Measurements from ENCODE around the gene SETD3. TPM values are rescaled to one million over a fixed set of nuclear protein-coding genes. Genes with fewer than 3 reads are reported as not detected.
A peak's percentile ranks its signal among the peaks of the same experiment; 100 is the strongest.

Gene SETD3
- total RNA-seq, 2 donors from 2014 or later = 84.2 to 114 TPM

DNA sequence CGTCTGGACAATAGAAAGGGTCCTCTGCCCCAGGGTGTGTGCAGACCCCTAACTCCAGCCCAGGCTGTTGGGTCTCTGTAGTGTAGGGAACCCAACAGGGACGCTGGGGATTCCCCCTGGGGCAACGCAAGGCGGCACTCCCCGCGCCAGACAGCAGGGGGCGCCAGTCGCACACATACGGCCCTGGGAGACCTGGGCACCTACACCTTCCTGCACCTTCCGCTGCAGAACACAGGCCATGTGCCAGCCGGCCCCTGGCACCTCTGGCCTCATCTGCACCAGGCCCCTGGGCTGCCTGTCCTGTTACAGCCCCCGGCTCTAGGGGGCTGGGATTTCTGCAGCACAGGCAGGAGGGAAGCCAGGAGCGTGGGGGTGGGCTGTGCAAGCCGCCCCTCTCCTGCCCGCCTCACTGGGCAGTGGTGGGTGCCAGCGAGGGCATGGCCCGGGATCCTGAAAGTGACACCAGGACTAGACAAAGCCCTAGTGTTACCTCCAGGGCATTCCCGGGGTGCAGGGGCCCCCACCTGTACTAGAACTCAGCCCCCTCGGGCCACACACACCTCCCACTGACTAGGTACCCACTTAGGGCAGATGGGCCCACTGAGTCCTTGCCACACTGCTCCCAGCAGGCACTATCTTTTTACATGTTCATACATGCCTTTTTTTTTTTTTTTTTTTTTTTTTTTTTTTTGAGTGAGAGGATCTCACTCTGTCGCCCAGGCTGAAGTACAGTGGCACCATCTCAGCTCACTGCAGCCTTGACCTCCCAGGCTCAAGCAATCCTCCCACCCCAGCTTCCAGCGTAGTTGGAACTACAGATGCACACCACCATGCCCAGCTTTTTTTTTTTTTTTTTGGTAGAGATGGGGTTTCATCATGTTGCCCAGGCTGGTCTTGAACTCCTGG is 38.0 kb upstream of the SETD3 start:
- Histone ChIP-seq H3K4me3 (no peak overlapping the region), H3K9me3 (no peaks in the 10 kb centered on the region), H3K27ac (no peak overlapping the region), H3K36me3 (peaks cover 11% of the 10 kb centered on the region), H3K27me3 (no peaks in the 10 kb centered on the region), H3K4me1 (peaks cover 0 to 29% of the 10 kb centered on the region in 2 donors)
- TF ChIP-seq, protein P1, sequence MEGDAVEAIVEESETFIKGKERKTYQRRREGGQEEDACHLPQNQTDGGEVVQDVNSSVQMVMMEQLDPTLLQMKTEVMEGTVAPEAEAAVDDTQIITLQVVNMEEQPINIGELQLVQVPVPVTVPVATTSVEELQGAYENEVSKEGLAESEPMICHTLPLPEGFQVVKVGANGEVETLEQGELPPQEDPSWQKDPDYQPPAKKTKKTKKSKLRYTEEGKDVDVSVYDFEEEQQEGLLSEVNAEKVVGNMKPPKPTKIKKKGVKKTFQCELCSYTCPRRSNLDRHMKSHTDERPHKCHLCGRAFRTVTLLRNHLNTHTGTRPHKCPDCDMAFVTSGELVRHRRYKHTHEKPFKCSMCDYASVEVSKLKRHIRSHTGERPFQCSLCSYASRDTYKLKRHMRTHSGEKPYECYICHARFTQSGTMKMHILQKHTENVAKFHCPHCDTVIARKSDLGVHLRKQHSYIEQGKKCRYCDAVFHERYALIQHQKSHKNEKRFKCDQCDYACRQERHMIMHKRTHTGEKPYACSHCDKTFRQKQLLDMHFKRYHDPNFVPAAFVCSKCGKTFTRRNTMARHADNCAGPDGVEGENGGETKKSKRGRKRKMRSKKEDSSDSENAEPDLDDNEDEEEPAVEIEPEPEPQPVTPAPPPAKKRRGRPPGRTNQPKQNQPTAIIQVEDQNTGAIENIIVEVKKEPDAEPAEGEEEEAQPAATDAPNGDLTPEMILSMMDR (IDR thresholded peaks at IDR 0.05) = peak; percentile 99
- DNase-seq (ENCODE audit: low spot score) = peak; percentile 72

DNA sequence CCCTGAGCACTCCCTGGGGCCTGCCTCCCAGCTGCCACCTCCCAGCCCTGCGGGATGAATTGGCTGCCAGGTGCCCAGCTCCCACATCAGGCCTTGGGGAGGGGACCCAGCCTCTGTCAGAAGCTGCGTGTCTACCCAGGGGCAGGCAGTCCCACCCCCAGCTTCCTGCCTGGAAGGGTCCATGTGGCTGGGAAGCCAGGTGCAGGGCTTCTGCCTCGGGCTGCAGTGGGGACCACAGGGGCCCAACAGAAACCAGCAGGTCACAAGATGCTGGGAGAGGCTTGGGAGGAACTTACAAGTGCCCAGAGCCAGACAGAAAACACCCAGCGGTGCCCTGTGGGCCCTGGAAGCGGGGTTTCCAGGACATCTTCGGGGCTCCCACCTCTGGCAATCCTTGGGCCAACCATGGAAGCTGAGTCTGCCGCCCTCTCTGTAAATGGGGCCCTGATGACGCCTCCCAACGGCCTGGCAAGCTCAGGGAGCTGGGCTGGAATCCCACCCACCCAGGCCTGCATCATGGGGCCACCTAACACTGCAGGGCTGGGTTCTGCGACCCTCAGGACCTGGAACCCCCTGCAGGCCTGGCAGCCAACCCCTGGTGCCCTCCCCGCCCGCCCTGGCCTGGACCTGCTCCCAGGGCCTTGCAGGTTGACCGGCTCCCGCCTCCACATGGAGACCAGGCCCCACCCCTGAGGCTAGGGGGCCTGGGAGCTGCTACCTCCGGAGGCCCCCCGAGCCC is 37.2 kb upstream of the SETD3 start:
- DNase-seq (ENCODE audit: low spot score) = no peak
- Histone ChIP-seq H3K9me3 (no peaks in the 10 kb centered on the region), H3K27me3 (no peaks in the 10 kb centered on the region), H3K4me3 (no peak overlapping the region), H3K36me3 (peaks cover 11% of the 10 kb centered on the region), H3K4me1 (peaks cover 0 to 20% of the 10 kb centered on the region in 2 donors), H3K27ac (no peak overlapping the region)
- TF ChIP-seq, protein P1 (IDR thresholded peaks at IDR 0.05) = no peak

DNA sequence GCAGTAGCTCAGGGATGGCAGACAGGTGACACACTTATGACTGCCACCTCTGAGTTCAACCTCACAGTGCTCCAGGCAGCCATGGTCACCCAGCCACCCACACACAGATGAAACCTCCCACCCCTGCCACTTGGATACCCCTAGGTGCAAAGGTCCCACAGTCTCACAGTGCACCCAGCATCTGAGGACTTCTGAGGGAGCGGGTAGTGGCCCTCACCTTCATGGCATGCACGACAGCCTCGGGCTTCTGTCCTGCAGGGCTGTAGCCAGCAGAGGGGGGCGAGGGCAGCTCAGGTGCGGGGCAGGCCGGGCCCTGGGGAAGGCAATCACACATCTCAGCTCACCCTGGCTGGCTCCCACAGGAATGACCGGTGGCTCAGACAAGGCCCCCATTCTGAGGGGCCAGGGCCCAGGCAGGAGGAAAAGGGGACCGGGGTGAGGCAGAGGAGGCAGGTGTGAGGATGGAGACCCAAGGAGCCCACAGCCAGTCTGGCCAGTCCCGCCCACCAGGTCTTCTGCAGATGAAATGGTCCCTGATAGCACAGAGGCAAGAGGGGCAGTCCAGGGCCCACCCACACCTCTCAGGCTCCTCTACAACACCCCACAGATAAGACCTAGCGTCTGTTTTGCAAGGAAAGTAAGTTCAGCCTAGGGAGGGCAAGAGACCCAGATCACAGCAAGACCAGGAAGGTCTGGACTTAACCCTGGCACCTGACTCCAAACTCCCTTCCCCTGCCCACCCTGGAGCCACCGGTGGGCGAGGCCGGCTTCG is 36.4 kb upstream of the SETD3 start:
- no peak for DNase-seq (ENCODE audit: low spot score)
- Histone ChIP-seq H3K27me3 (no peaks in the 10 kb centered on the region), H3K4me1 (peaks cover 0 to 13% of the 10 kb centered on the region in 2 donors), H3K9me3 (no peaks in the 10 kb centered on the region), H3K27ac (no peak overlapping the region), H3K36me3 (peaks cover 13% of the 10 kb centered on the region), H3K4me3 (no peak overlapping the region)
- TF ChIP-seq, protein P1 (IDR thresholded peaks at IDR 0.05) = no peak

DNA sequence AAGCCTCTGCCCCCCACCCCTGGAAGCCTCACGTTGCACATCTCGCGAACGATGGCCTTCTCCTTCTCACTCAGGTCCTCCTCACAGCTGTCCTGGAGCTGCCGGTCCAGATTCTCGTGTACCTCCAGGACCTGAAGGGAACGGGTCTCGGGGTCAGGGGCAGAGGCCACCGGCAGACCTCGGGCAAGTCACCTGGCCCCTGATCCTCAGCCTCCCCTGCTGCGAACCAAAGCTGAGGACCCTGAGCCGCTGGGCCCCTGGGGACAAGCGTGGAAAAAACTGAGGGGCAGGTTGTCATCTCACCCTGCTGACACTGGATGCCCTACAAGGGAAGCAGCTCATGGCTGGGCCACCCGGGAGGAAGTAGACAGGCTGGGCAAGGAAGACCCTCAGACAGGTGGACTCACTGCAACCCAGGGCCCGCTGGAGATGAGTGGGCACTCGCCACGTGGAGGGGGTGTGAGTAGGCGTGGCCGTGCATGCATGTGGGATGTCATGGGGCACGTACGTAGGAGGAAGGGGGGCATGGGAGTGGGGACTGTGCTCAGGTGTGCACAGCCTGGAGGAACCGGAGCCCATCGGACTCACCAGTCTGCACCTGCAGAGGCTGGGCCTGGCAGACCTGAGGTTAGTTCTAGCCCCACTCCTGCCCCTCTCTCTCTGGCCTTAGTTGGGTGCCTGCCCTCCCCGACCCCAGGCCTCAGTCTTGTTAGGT is 35.7 kb upstream of the SETD3 start:
- peaks cover 16% of the 10 kb centered on the region for H3K36me3 ChIP-seq
- H3K4me3 ChIP-seq = no peak overlapping the region
- H3K4me1 ChIP-seq = peaks cover 0 to 18% of the 10 kb centered on the region in 2 donors
- TF ChIP-seq, protein P1 (IDR thresholded peaks at IDR 0.05) = no peak
- no peaks in the 10 kb centered on the region for H3K9me3 ChIP-seq
- no peaks in the 10 kb centered on the region for H3K27me3 ChIP-seq
- H3K27ac ChIP-seq = no peak overlapping the region
- DNase-seq (ENCODE audit: low spot score) = no peak
